Chondrocyte (in vitro differentiated cells): ENCODE results near the gene HRNR. TPM values are rescaled to one million over a fixed set of nuclear protein-coding genes. Genes with fewer than 3 reads are reported as not detected.
A peak's percentile ranks its signal among the peaks of the same experiment; 100 is the strongest.
"Not testable (repeated sequence)": the region's sequence is repeated elsewhere in the genome, so short reads cannot be mapped to it uniquely, and the experiment has no call there.

ENCODE experiments used
- DNase-seq: peaks from one replicate; pipeline ENCODE4 v3.0.0; 2021; ENCODE audit warnings: mixed read lengths, low spot score
- H3K27ac Mint-ChIP-seq: one replicate; pipeline ENCODE4 v1.8.0; 2021; ENCODE audit warnings: mild to moderate bottlenecking, moderate library complexity, mixed read lengths; ENCODE audit not compliant: unreplicated experiment
- H3K27me3 Mint-ChIP-seq: 2 replicates; pipeline ENCODE4 v1.8.0; 2021; ENCODE audit warnings: low read depth, mixed read lengths
- H3K36me3 Mint-ChIP-seq: 2 replicates; pipeline ENCODE4 v1.8.0; 2021; ENCODE audit warnings: low read depth, mixed read lengths
- H3K4me1 Mint-ChIP-seq: 2 replicates; pipeline ENCODE4 v1.8.0; 2021; ENCODE audit warnings: low read depth, mild to moderate bottlenecking, mixed read lengths
- H3K4me3 Mint-ChIP-seq: one replicate; pipeline ENCODE4 v1.8.0; 2021; ENCODE audit warnings: mild to moderate bottlenecking, moderate library complexity, mixed read lengths; ENCODE audit not compliant: unreplicated experiment
- H3K9me3 Mint-ChIP-seq: 2 replicates; pipeline ENCODE4 v1.8.0; 2021; ENCODE audit warnings: low read depth, mixed read lengths
- CTCF ChIP-seq: fragments of 200-600 bp; sonication (generic); IDR thresholded peaks from 2 replicates; pipeline ENCODE4 v1.5.0; 2021; ENCODE audit warnings: antibody characterized with exemption, mild to moderate bottlenecking, moderate library complexity
- total RNA-seq: library from RNA; stranded (reverse); gene quantifications from 3 replicates; pipeline ENCODE4 v1.2.1, GENCODE V29; 2021

HRNR gene
- total RNA-seq, 1 donor from 2014 or later, result not detected

GRCh38 chr1:152218762-152219436 is 5.1 kb downstream of the HRNR start:
- no peak overlapping the region for H3K27ac Mint-ChIP-seq
- no peak for TF ChIP-seq CTCF
- peaks cover 2% of the 10 kb centered on the region for H3K27me3 Mint-ChIP-seq
- peak; percentile 84 for DNase-seq
- peaks cover 28% of the 10 kb centered on the region for H3K9me3 Mint-ChIP-seq
- no peaks in the 10 kb centered on the region for H3K4me1 Mint-ChIP-seq
- no peak overlapping the region for H3K4me3 Mint-ChIP-seq
- no peaks in the 10 kb centered on the region for H3K36me3 Mint-ChIP-seq

- not testable (repeated sequence) for H3K4me3 Mint-ChIP-seq, H3K27me3 Mint-ChIP-seq, H3K27ac Mint-ChIP-seq, H3K4me1 Mint-ChIP-seq, H3K36me3 Mint-ChIP-seq
- H3K9me3 Mint-ChIP-seq, result peaks cover 25% of the 10 kb centered on the region
- peak; percentile 91 for DNase-seq
These were observed 8.4 kb downstream of the HRNR start for GRCh38 chr1:152215604-152216003.

- not testable (repeated sequence) for H3K36me3 Mint-ChIP-seq, H3K27ac Mint-ChIP-seq, H3K4me3 Mint-ChIP-seq, H3K4me1 Mint-ChIP-seq, H3K27me3 Mint-ChIP-seq
- peak; percentile 82 for DNase-seq
- peaks cover 18% of the 10 kb centered on the region for H3K9me3 Mint-ChIP-seq
These were observed 9.1 kb downstream of the HRNR start for GRCh38 chr1:152214911-152215310.

- H3K4me1 Mint-ChIP-seq, result no peaks in the 10 kb centered on the region
- no peak overlapping the region for H3K4me3 Mint-ChIP-seq
- H3K9me3 Mint-ChIP-seq, result no peaks in the 10 kb centered on the region
- H3K36me3 Mint-ChIP-seq, result no peaks in the 10 kb centered on the region
- no peak for TF ChIP-seq CTCF
- peaks cover 20% of the 10 kb centered on the region for H3K27me3 Mint-ChIP-seq
- DNase-seq, result no peak
- no peak overlapping the region for H3K27ac Mint-ChIP-seq
These were observed 25.0 kb downstream of the HRNR start for GRCh38 chr1:152198982-152199381.

GRCh38 chr1:152197361-152197941 is 26.5 kb downstream of the HRNR start:
- no peak overlapping the region for H3K27ac Mint-ChIP-seq
- no peaks in the 10 kb centered on the region for H3K9me3 Mint-ChIP-seq
- DNase-seq, result no peak
- H3K4me1 Mint-ChIP-seq, result no peaks in the 10 kb centered on the region
- no peak for TF ChIP-seq CTCF
- peaks cover 17% of the 10 kb centered on the region for H3K27me3 Mint-ChIP-seq
- no peaks in the 10 kb centered on the region for H3K36me3 Mint-ChIP-seq
- no peak overlapping the region for H3K4me3 Mint-ChIP-seq

GRCh38 chr1:152191711-152192110 is 32.3 kb downstream of the HRNR start:
- no peak for DNase-seq
- no peak for TF ChIP-seq CTCF
- H3K9me3 Mint-ChIP-seq, result no peaks in the 10 kb centered on the region
- H3K4me1 Mint-ChIP-seq, result no peaks in the 10 kb centered on the region
- H3K36me3 Mint-ChIP-seq, result no peaks in the 10 kb centered on the region
- peaks cover 21% of the 10 kb centered on the region for H3K27me3 Mint-ChIP-seq
- no peak overlapping the region for H3K4me3 Mint-ChIP-seq
- H3K27ac Mint-ChIP-seq, result no peak overlapping the region
